Femur (tissue), 1 donor: Measurements from ENCODE around the gene UBAC1.
A peak's percentile ranks its signal among the peaks of the same experiment; 100 is the strongest.

Experiments used
- DNase-seq: peaks from one replicate; pipeline ENCODE4 v3.0.0-alpha.2; 2017

Gene UBAC1

DNA sequence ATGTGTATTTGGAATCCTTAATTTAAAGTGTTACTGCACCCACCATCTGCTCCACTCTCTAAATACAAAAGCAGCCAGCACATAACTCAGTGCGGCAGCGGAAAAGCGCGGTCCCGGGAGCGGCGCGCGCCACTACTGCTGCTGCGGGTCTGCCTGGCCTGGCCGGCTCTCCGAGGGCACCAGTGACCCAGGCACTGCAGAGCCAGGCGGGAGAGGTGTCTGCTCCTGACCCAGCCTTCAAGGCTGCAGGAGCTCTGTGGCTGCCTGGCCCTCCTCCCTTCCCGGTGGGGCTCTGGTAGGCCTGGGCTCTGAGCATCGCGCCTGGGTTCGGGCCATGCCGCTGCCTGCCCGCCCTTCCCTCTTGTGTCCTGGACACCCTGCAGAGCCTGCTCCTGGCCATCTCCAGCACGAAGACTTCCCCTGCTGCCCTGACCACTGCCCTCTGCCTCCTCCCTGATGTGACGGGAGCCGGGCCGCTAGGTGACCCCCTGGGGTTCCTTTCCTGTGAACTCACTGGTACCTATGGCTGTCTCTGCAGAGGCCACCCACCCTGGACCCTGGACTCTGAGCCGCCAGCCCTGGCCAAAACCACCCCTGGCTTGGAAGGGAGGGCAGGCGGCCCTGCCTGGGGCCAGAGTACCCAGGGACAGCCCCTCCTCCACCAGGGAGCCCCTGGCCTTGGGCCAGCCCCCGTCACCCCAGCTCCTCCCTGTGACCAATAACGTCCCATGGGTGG lies 32.8 kb upstream of the UBAC1 start:
- no peak for DNase-seq

- DNase-seq = no peak
Observed at GRCh38 chr9:135993409-135993742, 32.2 kb upstream of the UBAC1 start.

- peak; percentile 93 for DNase-seq
Observed at GRCh38 chr9:135992486-135993408, 31.6 kb upstream of the UBAC1 start.

GRCh38 chr9:135991771-135992170 lies 30.6 kb upstream of the UBAC1 start:
- no peak for DNase-seq

GRCh38 chr9:135990468-135991429 lies 29.6 kb upstream of the UBAC1 start:
- peak; percentile 77 for DNase-seq

- no peak for DNase-seq
Observed at GRCh38 chr9:135989722-135990467, 28.7 kb upstream of the UBAC1 start.

GRCh38 chr9:135989157-135989556 lies 28.0 kb upstream of the UBAC1 start:
- DNase-seq = no peak

- no peak for DNase-seq
Observed at GRCh38 chr9:135988493-135988892, 27.3 kb upstream of the UBAC1 start.

DNA sequence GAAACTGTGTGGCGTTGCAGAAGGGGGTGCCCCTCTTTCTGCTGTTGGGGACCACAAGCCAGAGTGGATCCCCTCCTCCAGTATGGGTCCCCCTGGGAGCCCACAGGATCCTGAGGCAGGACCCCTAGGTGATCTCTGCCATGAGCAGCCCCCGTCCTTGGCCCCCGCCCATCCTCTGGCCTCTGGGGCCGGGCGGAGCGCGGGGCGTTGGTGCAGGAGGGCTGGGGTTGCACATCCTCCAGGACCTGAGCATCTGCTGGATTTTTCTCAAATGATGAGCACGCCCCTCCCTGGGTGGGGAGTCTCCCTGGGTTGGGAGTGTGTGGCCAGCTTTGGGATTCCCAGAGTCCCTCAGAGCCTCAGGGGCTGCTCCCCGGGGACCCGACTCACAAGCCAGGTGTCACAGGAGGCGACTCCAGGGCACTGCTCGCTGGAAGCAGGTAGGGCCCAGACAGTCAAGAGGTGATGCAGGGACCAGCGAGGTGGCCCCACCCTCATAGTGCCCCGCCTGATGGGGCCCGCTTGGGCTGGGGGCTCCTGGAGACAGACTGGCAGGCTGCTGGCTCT lies 26.7 kb upstream of the UBAC1 start:
- DNase-seq = no peak

GRCh38 chr9:135986605-135987004 lies 25.4 kb upstream of the UBAC1 start:
- DNase-seq = no peak

- no peak for DNase-seq
Observed at GRCh38 chr9:135985889-135986288, 24.7 kb upstream of the UBAC1 start.

GRCh38 chr9:135985459-135985774 lies 24.2 kb upstream of the UBAC1 start:
- no peak for DNase-seq

DNA sequence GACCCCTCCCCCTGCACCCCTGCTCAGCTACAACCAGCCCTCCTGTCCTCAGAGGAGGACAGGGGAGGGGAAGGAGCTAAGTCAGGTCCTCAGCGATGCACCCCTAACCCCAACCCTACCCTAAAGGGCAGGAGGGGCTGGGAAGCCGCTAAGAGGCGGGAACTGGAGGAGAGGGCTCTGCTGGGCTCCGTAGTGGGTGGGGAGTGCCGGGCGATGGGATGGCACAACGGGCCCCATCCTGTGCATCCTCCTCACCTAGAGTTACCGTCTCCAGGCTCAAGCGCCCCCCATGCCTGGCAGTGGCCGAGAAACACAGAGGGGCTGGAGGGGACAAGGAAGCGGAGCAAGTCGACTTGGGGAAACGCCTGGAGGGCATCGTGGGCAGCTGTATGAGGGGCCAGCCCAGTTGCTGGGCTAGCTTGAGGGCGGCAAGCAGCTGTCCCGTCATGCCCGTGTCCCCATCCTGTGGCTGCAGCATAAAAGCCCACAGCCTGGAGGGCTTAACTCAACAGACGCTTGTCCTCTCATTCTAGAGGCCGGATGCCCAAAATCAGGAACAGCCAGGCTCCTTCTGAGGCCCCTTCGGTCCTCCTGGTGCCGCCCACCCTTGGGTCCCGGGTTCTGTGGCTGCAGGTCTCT lies 23.0 kb upstream of the UBAC1 start:
- no peak for DNase-seq

DNA sequence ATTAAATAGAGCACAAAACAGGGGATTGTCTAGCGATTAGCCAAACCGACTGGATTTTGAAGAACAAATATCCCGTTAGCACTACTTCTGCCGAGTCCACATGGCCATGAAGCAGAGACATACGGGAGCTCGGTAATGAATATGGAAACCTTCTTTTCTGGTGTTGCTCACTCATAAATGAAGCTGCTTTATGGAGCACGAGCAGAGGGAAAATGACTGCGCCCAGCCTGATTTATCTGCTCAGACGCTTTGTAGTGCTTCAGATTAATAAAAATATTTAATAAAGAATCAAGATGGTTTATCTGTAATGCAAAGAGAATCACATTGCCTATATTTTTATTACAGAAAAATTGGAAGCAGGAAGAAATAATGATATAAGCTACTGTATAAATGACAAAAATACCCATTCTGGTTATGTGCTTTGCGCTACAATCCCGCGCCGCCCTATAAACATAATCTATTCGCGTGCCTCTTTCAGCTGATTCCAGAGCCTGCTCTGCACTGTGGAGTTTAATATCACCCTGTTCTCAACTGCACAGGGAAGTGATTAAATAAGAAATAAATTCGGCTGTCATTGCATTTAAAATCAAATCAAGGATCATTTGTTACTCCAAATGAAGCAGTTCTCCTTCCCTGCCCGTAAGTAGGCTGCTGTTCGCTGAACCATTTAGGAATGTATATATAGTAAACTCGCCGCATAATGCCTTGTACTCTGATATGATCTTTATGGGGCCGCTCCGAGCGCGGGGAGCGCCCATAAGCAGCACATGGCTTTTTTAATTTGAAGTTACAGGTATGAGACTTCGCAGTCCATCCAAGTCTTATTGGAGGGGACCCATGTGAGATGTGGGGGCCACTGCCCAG lies 22.3 kb upstream of the UBAC1 start:
- DNase-seq = no peak

DNA sequence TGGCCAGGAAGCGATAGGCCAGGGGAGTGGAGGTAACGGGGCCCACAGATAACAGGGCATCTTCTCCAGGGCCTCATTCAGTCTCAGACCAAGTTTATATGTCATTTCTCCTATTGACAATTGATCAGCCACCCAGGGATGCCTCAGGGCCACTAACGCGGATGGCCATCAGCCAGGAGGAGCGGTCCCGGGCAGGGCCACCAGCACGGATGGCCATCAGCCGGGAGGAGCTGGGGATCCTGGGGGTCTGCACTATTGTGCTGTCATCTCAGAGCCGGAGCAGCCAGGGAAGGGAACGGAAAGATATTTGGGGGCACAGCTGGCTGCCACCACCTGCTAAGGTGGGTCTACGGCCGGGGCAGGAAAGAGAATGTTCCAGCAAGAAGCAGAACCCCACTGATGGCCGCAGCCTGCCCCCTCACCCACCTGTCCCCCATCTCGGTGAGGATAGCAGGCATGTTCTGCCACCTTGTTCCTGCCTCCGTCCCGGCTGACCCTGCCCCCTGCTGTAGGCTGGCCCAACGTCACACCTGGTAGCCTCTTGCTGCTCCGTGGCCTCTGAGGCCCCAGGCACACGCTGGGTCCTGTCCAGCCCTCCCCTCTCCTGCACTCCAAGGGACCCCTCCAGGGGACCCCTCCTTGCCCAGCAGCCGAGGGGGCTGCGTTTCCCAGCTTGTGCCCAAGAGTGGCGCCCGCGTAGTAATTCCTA lies 21.5 kb upstream of the UBAC1 start:
- DNase-seq = no peak

GRCh38 chr9:135980926-135981630 lies 19.9 kb upstream of the UBAC1 start:
- DNase-seq = no peak

GRCh38 chr9:135979547-135980166 lies 18.5 kb upstream of the UBAC1 start:
- no peak for DNase-seq

DNA sequence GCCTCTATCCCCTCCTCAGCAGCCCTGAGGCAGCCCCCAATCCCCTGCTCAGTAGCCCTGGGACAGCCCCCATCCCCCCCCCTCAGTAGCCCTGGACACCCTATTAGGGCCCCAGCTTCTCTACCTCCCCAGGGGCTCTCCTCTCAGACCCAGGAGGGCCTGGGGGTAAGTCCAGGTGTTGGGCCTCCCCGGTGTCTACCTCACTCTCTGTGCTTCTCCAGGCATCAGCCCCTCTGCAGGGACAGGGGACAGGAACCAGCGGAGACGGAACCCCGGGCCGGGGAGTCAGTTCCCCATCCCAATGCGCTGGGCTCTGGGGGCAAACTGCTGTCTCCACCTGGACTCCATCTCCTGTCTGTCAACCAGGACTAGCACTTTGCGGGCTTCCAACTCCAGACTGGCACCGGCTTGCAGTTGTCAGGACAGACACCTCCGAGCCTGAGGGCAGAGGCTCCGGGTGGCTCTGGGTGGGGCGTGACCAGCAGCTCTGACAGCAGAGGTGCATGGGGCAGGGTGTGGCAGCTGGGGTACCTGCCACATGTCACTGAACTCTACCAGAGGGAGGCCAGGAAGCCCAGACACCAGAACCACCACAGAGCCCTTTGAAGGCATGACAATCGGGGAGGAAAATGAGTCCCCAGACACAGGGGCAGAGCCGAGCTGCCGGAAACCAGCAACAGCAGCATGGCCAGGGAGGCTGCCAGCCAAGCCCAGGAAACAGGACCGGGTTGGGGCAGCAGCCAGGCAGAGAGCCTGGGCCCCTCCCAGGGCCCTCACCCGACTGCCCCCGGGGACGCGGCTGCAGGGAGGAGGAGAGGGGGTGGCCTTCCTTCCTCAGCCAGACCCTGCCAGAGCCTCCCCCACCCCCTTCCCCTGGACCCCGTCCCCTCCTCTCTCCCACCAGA lies 17.7 kb upstream of the UBAC1 start:
- peak; percentile 73 for DNase-seq
